Activated CD8-positive, alpha-beta memory T cell treated with anti-CD3 and anti-CD28 coated beads, Interleukin-2, amount 50 U/mL, for 24 hours (primary cell): ENCODE measurements around the gene MST1.

Source experiments
- DNase-seq: peaks from one replicate; pipeline ENCODE4 v3.0.0-alpha.2; 2020; ENCODE audit errors: extremely low read depth

Gene MST1

GRCh38 chr3:49689046-49689907 lies at the start of gene MST1, which contains the start of gene RNF123:
TSS of gene MST1 (minus strand) at chr3:49689474. CDS start at chr3:49688691, 783 bp downstream.
TSS of gene RNF123 (plus strand) at chr3:49689557. CDS start at chr3:49691166, 1,609 bp downstream.
- DNase-seq, result peak; percentile 76

- no peak for DNase-seq
Observed at GRCh38 chr3:49738067-49738713, 48.9 kb upstream of the MST1 start.

GRCh38 chr3:49734752-49735151 lies 45.5 kb upstream of the MST1 start:
- DNase-seq, result no peak

- no peak for DNase-seq
Observed at GRCh38 chr3:49733551-49733950, 44.3 kb upstream of the MST1 start.

GRCh38 chr3:49732597-49732996 lies 43.3 kb upstream of the MST1 start:
- DNase-seq, result no peak

GRCh38 chr3:49729966-49730609 lies 40.8 kb upstream of the MST1 start:
- DNase-seq, result no peak

- DNase-seq, result no peak
Observed at GRCh38 chr3:49727924-49728361, 38.7 kb upstream of the MST1 start.

GRCh38 chr3:49727154-49727923 lies 38.1 kb upstream of the MST1 start:
- DNase-seq, result no peak

GRCh38 chr3:49725906-49726681 lies 36.8 kb upstream of the MST1 start:
- no peak for DNase-seq

GRCh38 chr3:49724586-49724985 lies 35.3 kb upstream of the MST1 start:
- no peak for DNase-seq

GRCh38 chr3:49723628-49724551 lies 34.6 kb upstream of the MST1 start, which contains the start of gene GMPPB:
TSS of gene GMPPB (minus strand) at chr3:49723951. CDS start at chr3:49723726, 225 bp downstream.
- peak; percentile 82 for DNase-seq

GRCh38 chr3:49723296-49723627 lies 34.0 kb upstream of the MST1 start:
- DNase-seq, result no peak

GRCh38 chr3:49722896-49723295 lies 33.6 kb upstream of the MST1 start:
- DNase-seq, result no peak

- DNase-seq, result no peak
Observed at GRCh38 chr3:49721896-49722781, 32.9 kb upstream of the MST1 start.

GRCh38 chr3:49721596-49721895 lies 32.3 kb upstream of the MST1 start:
- no peak for DNase-seq

GRCh38 chr3:49720855-49721595 lies 31.8 kb upstream of the MST1 start:
- no peak for DNase-seq

GRCh38 chr3:49719214-49719884 lies 30.1 kb upstream of the MST1 start, which contains the start of gene AMIGO3:
TSS of gene AMIGO3 (minus strand) at chr3:49719684. CDS start at chr3:49719465, 219 bp downstream.
- peak; percentile 77 for DNase-seq

GRCh38 chr3:49718858-49719213 lies 29.6 kb upstream of the MST1 start:
- DNase-seq, result no peak
